GM23338 (cell line): ENCODE data around the gene TMEM63B. TPM values are rescaled to one million over a fixed set of nuclear protein-coding genes. Genes with fewer than 3 reads are reported as not detected.

ENCODE experiments used
- ATAC-seq: fragments of 200-7000 bp; cut with Tn5 transposase; 3 replicates; pipeline ENCODE4 v1.9.1; 2020
- DNase-seq: peaks from one replicate; pipeline ENCODE4 v3.0.0-alpha.2; 2015; ENCODE audit warnings: low spot score
- H2AFZ ChIP-seq: fragments of 200-600 bp; sonication (generic); 2 replicates; pipeline ENCODE4 v1.8.0; 2016; ENCODE audit warnings: antibody characterized with exemption, mild to moderate bottlenecking, moderate library complexity
- H3F3A ChIP-seq: fragments of 200-600 bp; sonication (generic); replicated peaks from 2 replicates; pipeline ENCODE4 v1.8.0; 2017; ENCODE audit warnings: antibody characterized with exemption, mixed run types, low read depth
- H3K27ac ChIP-seq: fragments of 200-600 bp; sonication (generic); 2 replicates; pipeline ENCODE4 v1.6.1; 2016; ENCODE audit warnings: low read depth
- H3K27me3 ChIP-seq: fragments of 200-600 bp; sonication (generic); 2 replicates; pipeline ENCODE4 v1.8.0; 2016; ENCODE audit warnings: mild to moderate bottlenecking, mixed run types, moderate library complexity; ENCODE audit not compliant: insufficient read depth
- H3K36me3 ChIP-seq: fragments of 200-600 bp; sonication (generic); 2 replicates; pipeline ENCODE4 v1.8.0; 2016; ENCODE audit warnings: mild to moderate bottlenecking; ENCODE audit not compliant: insufficient read depth
- H3K4me1 ChIP-seq: fragments of 200-600 bp; sonication (generic); 2 replicates; pipeline ENCODE4 v1.8.0; 2016; ENCODE audit warnings: mild to moderate bottlenecking, moderate library complexity; ENCODE audit not compliant: insufficient read depth
- H3K4me2 ChIP-seq: fragments of 200-600 bp; sonication (generic); 2 replicates; pipeline ENCODE4 v1.7.1; 2017; ENCODE audit warnings: mixed run types
- H3K4me3 ChIP-seq: fragments of 200-600 bp; sonication (generic); 2 replicates; pipeline ENCODE4 v1.6.1; 2016; ENCODE audit warnings: mixed run types
- H3K79me2 ChIP-seq: fragments of 200-600 bp; sonication (generic); replicated peaks from 2 replicates; pipeline ENCODE4 v1.8.0; 2017; ENCODE audit warnings: mild to moderate bottlenecking; ENCODE audit not compliant: insufficient read depth
- H3K9me2 ChIP-seq: fragments of 200-600 bp; sonication (generic); 2 replicates; pipeline ENCODE4 v1.8.0; 2017; ENCODE audit not compliant: insufficient read depth
- H4K20me1 ChIP-seq: fragments of 200-600 bp; sonication (generic); replicated peaks from 2 replicates; pipeline ENCODE4 v1.8.0; 2017; ENCODE audit warnings: mild to moderate bottlenecking; ENCODE audit not compliant: insufficient read depth
- H3K27ac Mint-ChIP-seq: 2 replicates; pipeline ENCODE4 v1.8.0; 2020; ENCODE audit warnings: inconsistent platforms, mild to moderate bottlenecking, moderate library complexity, mixed read lengths
- H3K27me3 Mint-ChIP-seq: 3 replicates; pipeline ENCODE4 v1.8.0; 2022; ENCODE audit warnings: low read depth, mild to moderate bottlenecking, moderate library complexity, mixed read lengths, inconsistent platforms; ENCODE audit not compliant: insufficient read depth, poor library complexity
- H3K36me3 Mint-ChIP-seq: 3 replicates; pipeline ENCODE4 v1.8.0; 2021; ENCODE audit warnings: low read depth, mild to moderate bottlenecking, inconsistent platforms, moderate library complexity, mixed read lengths
- H3K4me1 Mint-ChIP-seq: 3 replicates; pipeline ENCODE4 v1.8.0; 2020; ENCODE audit warnings: mild to moderate bottlenecking, inconsistent platforms, mixed read lengths
- H3K4me3 Mint-ChIP-seq: 3 replicates; pipeline ENCODE4 v1.8.0; 2021; ENCODE audit warnings: moderate library complexity, mild to moderate bottlenecking, inconsistent platforms, mixed read lengths
- H3K9me3 Mint-ChIP-seq: 3 replicates; pipeline ENCODE4 v1.8.0; 2020; ENCODE audit warnings: moderate library complexity, mild to moderate bottlenecking, inconsistent platforms, mixed read lengths
- ETS1 ChIP-seq: IDR thresholded peaks from 2 replicates; pipeline ENCODE4 v1.6.1; 2016; ENCODE audit warnings: antibody characterized with exemption
- EZH2phosphoT487 ChIP-seq: fragments of 200-600 bp; sonication (generic); IDR thresholded peaks from one replicate; pipeline ENCODE4 v1.8.1; 2018; ENCODE audit warnings: antibody characterized with exemption; ENCODE audit not compliant: unreplicated experiment
- STAT1 ChIP-seq: IDR thresholded peaks from one replicate; pipeline ENCODE4 v1.6.1; 2016; ENCODE audit warnings: antibody characterized with exemption; ENCODE audit not compliant: unreplicated experiment
- ZNF114 ChIP-seq: fragments of 250-450 bp; sonication (Bioruptor Pico); IDR thresholded peaks from 2 replicates; pipeline ENCODE4 v1.5.0; 2020; ENCODE audit warnings: mild to moderate bottlenecking, moderate library complexity
- ZNF331 ChIP-seq: fragments of 250-450 bp; sonication (Bioruptor Pico); IDR thresholded peaks from 2 replicates; pipeline ENCODE4 v1.5.0; 2020; ENCODE audit warnings: low read depth, mild to moderate bottlenecking, moderate library complexity
- polyA plus RNA-seq: library from polyadenylated mRNA; unstranded; fragments of >200 nt; fragmentation: Nextera tagmentation; extraction: Ambion mirVana; gene quantifications from 2 replicates; pipeline ENCODE4 v1.2.1, GENCODE V29; 2016
- total RNA-seq: library from RNA; depleted of rRNA; stranded (reverse); fragments of >200 nt; shearing (Covaris generic); gene quantifications from 2 replicates; pipeline ENCODE4 v1.2.3, GENCODE V29; 2014
- TF ChIP-seq, protein P1 (sequence below): fragments of 250-450 bp; sonication (Bioruptor Pico); IDR thresholded peaks from 2 replicates; pipeline ENCODE4 v1.5.0; 2020; ENCODE audit warnings: mild to moderate bottlenecking, moderate library complexity
- TF ChIP-seq, protein P2 (sequence below): IDR thresholded peaks from one replicate; pipeline ENCODE4 v1.6.1; 2018; ENCODE audit warnings: antibody characterized with exemption; ENCODE audit not compliant: unreplicated experiment

Gene TMEM63B
- total and polyA plus RNA-seq, 2 experiments from 2014 or later: 10.1 to 36.0 TPM

DNA sequence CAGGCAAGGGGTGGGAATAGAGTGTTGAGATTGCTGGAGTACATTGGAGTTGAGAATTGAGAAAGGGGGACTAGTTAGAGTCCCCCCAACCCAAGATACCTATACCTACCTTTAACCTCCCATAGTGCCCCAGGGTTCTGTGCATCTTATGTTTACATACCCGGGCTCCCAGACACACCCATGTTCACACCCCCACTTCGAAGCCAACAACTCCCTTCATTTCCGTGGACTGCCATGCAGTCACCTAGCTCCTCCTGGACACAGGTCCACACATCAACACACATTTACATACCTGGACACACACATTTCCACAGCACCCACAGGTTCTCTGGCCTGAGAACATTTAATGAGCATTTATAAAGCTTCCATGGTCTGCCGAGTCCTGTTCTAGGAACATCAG, 5.1 kb downstream of the TMEM63B start:
- H4K20me1 ChIP-seq: peaks cover 11% of the 10 kb centered on the region
- H3K9me2 ChIP-seq: no peaks in the 10 kb centered on the region
- peaks cover 13% of the 10 kb centered on the region for H3K36me3 Mint-ChIP-seq
- DNase-seq (no peak), ATAC-seq (no peak)
- H3K4me2 ChIP-seq: no peak overlapping the region
- peaks cover 26% of the 10 kb centered on the region for H3K79me2 ChIP-seq
- H3K4me3 Mint-ChIP-seq: no peak overlapping the region; the same call in 2 of the 3 replicates
- peaks cover 30% of the 10 kb centered on the region for H3K4me1 ChIP-seq
- H3K4me1 Mint-ChIP-seq: peaks cover 46% of the 10 kb centered on the region
- H3K36me3 ChIP-seq: no peaks in the 10 kb centered on the region
- H3K9me3 Mint-ChIP-seq: no peaks in the 10 kb centered on the region; the same call in 2 of the 3 replicates
- H3K27ac ChIP-seq: peak overlapping the region; percentile 59; the same call in 1 of the 2 replicates
- peaks cover 25% of the 10 kb centered on the region for H3K27me3 Mint-ChIP-seq
- no peak overlapping the region for H3K4me3 ChIP-seq
- H3K27ac Mint-ChIP-seq: peak overlapping the region; percentile 43; the same call in 1 of the 2 replicates
- H3K27me3 ChIP-seq: no peaks in the 10 kb centered on the region
- H3F3A ChIP-seq: 0 out of 2 replicates have a peak, but pooled peaks cover 12% of the 10 kb centered on the region
- no peak overlapping the region for H2AFZ ChIP-seq
- TF ChIP-seq, protein P1, sequence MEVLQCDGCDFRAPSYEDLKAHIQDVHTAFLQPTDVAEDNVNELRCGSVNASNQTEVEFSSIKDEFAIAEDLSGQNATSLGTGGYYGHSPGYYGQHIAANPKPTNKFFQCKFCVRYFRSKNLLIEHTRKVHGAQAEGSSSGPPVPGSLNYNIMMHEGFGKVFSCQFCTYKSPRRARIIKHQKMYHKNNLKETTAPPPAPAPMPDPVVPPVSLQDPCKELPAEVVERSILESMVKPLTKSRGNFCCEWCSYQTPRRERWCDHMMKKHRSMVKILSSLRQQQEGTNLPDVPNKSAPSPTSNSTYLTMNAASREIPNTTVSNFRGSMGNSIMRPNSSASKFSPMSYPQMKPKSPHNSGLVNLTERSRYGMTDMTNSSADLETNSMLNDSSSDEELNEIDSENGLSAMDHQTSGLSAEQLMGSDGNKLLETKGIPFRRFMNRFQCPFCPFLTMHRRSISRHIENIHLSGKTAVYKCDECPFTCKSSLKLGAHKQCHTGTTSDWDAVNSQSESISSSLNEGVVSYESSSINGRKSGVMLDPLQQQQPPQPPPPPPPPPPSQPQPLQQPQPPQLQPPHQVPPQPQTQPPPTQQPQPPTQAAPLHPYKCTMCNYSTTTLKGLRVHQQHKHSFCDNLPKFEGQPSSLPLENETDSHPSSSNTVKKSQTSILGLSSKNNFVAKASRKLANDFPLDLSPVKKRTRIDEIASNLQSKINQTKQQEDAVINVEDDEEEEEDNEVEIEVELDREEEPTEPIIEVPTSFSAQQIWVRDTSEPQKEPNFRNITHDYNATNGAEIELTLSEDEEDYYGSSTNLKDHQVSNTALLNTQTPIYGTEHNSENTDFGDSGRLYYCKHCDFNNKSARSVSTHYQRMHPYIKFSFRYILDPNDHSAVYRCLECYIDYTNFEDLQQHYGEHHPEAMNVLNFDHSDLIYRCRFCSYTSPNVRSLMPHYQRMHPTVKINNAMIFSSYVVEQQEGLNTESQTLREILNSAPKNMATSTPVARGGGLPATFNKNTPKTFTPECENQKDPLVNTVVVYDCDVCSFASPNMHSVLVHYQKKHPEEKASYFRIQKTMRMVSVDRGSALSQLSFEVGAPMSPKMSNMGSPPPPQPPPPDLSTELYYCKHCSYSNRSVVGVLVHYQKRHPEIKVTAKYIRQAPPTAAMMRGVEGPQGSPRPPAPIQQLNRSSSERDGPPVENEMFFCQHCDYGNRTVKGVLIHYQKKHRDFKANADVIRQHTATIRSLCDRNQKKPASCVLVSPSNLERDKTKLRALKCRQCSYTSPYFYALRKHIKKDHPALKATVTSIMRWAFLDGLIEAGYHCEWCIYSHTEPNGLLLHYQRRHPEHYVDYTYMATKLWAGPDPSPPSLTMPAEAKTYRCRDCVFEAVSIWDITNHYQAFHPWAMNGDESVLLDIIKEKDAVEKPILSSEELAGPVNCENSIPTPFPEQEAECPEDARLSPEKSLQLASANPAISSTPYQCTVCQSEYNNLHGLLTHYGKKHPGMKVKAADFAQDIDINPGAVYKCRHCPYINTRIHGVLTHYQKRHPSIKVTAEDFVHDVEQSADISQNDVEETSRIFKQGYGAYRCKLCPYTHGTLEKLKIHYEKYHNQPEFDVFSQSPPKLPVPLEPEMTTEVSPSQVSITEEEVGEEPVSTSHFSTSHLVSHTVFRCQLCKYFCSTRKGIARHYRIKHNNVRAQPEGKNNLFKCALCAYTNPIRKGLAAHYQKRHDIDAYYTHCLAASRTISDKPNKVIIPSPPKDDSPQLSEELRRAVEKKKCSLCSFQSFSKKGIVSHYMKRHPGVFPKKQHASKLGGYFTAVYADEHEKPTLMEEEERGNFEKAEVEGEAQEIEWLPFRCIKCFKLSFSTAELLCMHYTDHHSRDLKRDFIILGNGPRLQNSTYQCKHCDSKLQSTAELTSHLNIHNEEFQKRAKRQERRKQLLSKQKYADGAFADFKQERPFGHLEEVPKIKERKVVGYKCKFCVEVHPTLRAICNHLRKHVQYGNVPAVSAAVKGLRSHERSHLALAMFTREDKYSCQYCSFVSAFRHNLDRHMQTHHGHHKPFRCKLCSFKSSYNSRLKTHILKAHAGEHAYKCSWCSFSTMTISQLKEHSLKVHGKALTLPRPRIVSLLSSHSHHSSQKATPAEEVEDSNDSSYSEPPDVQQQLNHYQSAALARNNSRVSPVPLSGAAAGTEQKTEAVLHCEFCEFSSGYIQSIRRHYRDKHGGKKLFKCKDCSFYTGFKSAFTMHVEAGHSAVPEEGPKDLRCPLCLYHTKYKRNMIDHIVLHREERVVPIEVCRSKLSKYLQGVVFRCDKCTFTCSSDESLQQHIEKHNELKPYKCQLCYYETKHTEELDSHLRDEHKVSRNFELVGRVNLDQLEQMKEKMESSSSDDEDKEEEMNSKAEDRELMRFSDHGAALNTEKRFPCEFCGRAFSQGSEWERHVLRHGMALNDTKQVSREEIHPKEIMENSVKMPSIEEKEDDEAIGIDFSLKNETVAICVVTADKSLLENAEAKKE (CRISPR knock-in tag): no peak
- TF ChIP-seq ZNF114 (CRISPR knock-in tag) (no peak), EZH2phosphoT487 (no peak), ZNF331 (CRISPR knock-in tag) (no peak), ETS1 (no peak), STAT1 (no peak)
- TF ChIP-seq, protein P2, sequence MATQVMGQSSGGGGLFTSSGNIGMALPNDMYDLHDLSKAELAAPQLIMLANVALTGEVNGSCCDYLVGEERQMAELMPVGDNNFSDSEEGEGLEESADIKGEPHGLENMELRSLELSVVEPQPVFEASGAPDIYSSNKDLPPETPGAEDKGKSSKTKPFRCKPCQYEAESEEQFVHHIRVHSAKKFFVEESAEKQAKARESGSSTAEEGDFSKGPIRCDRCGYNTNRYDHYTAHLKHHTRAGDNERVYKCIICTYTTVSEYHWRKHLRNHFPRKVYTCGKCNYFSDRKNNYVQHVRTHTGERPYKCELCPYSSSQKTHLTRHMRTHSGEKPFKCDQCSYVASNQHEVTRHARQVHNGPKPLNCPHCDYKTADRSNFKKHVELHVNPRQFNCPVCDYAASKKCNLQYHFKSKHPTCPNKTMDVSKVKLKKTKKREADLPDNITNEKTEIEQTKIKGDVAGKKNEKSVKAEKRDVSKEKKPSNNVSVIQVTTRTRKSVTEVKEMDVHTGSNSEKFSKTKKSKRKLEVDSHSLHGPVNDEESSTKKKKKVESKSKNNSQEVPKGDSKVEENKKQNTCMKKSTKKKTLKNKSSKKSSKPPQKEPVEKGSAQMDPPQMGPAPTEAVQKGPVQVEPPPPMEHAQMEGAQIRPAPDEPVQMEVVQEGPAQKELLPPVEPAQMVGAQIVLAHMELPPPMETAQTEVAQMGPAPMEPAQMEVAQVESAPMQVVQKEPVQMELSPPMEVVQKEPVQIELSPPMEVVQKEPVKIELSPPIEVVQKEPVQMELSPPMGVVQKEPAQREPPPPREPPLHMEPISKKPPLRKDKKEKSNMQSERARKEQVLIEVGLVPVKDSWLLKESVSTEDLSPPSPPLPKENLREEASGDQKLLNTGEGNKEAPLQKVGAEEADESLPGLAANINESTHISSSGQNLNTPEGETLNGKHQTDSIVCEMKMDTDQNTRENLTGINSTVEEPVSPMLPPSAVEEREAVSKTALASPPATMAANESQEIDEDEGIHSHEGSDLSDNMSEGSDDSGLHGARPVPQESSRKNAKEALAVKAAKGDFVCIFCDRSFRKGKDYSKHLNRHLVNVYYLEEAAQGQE: no peak
